ENCODE results near the gene DYNC1H1.
A peak's percentile ranks its signal among the peaks of the same experiment; 100 is the strongest.

The DYNC1H1 gene

DNA sequence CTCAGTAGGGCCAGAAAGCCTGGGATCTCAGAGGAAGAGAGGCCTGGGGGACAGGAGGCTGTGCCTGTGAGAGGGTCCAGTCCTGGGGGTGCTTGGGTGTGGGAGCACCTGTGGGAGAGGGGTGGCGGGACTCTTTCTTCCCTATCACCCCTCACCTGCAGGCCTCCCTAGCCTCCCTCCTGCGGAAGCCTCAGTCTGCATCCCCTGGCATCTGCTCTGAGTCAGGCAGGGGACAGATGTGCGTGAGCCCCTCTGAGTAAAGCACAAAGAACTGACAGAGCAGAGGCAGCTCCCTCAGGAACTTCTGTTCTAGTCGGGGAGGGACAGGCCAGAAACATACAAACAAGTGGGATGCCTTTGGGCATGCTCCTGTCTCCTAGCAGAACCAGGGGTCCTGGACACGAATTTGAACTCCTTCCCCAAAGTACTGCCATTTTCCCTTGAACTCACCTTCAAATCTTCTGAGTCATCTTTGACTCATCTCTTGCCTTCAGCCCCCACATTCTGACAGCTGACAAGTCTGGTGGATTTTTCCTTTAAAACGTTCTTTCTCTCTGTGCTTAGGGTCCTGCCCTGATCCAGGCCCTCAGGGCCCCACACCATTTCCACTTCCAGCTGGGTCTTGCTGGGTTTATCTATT lies 131.0 kb downstream of the DYNC1H1 start:
- FAIRE-seq = no peak

DNA sequence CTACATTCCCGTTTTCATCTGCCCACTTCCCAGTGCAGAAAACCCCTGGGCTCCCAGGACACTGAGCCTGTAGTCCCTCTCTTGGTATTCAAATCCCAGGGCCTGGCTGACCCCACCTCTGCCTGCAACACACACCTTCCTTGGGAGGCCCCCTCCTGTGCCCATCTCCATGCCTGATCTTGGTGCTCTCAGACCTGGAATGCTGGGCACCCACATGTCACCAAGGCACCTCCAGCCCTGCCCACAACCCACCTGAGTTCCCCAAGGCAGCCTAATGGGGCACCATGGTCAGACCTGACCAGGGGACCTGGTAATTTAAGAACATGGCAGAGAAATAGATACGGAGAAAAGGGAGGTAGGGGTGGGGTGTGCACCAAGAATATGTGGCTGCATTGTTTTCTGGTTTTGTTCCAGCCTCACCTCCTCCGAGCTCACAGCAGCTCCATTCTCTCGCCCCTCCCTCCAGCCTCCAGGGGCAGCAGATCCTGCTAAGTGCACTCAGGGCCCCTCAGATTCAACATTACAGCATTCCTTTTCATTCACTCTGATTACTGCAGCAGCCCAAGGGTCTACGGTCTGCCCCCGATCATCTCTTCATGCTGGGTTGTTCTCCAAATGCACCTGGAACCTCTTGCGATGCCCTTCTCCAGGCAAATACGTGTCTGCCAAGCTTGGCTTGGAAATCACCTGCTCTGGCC lies 131.6 kb downstream of the DYNC1H1 start:
- FAIRE-seq = no peak

DNA sequence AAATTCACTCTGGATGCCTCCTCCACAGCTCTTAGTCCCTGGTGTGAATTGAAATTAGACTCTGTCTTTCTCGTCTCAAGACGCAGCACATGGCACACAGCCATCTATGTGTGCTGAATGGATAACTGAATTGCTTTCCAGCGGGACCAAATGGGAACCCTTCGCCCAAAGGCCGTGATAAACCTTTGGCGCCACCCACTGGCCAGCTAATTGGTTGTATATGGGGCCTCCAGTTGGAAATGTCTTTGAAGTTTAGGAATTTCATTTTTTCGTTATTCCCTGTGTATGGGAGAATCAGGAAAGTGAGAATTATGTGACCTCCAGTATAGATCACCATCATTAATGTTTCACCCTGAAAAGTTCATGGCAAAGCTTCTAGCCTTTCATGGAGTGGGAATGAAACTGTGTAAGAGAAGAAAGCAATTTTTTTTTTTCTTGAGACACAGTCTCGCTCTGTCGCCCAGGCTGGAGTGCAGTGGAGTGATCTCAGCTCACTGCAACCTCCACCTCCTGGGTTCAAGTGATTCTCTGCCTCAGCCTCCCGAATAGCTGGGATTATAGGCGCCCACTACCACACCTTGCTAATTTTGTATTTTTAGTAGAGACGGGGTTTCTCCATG lies 132.3 kb downstream of the DYNC1H1 start:
- FAIRE-seq = peak; percentile 67

DNA sequence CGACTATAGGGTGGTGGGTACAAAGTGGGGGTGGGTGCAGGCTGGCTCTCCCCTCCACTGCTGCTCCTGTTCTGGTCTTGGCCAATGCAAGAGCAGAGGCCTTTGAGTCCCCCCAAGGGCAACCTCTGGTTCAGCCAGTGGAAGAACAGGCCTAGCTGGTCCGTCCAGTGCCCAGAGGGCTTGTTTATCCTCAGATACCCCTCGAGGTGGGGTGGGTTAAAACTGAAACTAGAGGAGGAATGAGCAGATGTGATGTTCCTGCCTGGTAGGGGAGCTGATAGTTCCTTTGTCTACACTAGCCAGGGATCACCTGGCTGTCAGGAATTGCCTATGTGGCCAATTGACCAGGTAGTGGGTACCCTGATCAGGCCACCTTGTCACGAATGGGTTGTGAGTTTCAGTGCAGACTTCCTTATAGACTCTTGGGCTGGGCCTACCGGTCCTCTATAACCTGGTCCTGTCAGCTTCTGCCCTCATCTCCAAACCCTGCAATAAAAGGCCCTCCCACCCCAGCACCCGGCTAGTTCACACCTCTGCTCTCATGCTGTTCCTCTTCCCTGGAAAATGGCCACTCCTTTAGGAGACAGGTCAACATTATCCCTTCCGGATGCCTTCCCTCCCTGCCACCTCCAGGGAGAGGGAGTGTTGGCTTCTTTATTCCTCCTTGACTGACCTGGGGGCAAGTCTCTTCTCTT lies 133.2 kb downstream of the DYNC1H1 start:
- no peak for FAIRE-seq

DNA sequence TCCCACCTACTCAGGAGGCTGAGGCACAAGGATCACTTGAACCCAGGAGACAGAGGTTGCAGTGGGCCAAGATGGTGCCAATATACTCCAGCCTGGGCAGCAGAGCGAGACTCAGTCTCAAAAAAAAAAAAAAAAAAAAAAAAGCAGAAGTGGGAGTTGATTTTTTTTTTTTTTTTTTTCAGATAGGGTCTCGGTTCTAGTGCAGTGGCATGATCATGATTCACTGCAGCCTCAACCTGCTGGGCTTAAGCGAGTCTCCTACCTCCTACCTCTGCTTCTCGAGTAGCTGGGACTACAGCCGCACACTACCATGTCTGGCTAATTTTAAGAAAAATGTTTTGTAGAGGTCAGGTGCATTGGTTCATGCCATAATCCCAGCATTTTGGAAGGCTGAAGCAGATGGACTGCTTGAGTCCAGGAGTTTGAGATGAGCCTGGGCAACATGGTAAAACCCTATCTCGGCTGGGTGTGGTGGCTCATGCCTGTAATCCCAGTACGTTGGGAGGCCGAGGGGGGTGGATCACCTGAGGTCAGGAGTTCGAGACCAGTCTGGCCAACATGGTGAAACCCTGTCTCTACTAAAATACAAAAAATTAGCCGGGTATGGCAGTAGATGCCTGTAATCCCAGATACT lies 138.8 kb downstream of the DYNC1H1 start:
- FAIRE-seq = no peak

DNA sequence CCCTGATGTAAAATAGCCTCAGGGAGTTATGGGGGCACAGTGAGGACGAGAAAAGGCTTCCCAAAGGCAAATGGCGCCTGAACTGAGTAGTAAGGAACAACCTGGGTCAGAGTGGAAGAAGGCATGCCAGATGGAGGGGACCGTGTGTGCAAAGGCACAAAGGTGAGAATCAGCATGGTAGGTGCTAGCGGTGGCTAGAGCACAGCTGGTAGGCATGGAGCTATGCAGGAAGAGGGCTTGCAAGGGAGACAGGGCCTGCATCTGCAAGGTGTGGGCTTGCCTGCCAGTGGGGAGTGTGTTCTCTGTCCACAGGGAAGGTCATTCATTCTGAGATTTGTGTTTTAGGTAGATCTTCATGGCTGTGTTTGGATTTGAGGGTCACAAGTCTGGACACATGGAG lies 141.0 kb downstream of the DYNC1H1 start:
- no peak for FAIRE-seq

Measured in endometrium (tissue), 2 donors.